SK-N-SH treated with all-trans-retinoic acid at 6 μM for 48 hours (cell line): ENCODE results near the gene DUSP6.

Experiments used
- ARNTL ChIP-seq: fragments of 450-650 bp; formaldehyde crosslinking; IDR thresholded peaks from 2 replicates; pipeline ENCODE4 v1.5.0; 2020; ENCODE audit warnings: low read depth, mild to moderate bottlenecking, moderate library complexity, borderline replicate concordance
- BACH2 ChIP-seq: fragments of 250-450 bp; sonication (Bioruptor Pico); IDR thresholded peaks from 2 replicates; pipeline ENCODE4 v1.9.0; 2021; ENCODE audit warnings: mild to moderate bottlenecking, borderline replicate concordance
- OSR1 ChIP-seq: fragments of 250-450 bp; sonication (Bioruptor Pico); IDR thresholded peaks from 2 replicates; pipeline ENCODE4 v1.8.0; 2022; ENCODE audit warnings: moderate library complexity, mild to moderate bottlenecking, inconsistent platforms
- PPARA ChIP-seq: fragments of 250-450 bp; sonication (Bioruptor Pico); IDR thresholded peaks from 2 replicates; pipeline ENCODE4 v1.5.0; 2020; ENCODE audit warnings: mild to moderate bottlenecking, borderline replicate concordance
- RARB ChIP-seq: fragments of 250-450 bp; sonication (Bioruptor Pico); IDR thresholded peaks from 2 replicates; pipeline ENCODE4 v1.8.0; 2021; ENCODE audit warnings: mild to moderate bottlenecking, moderate library complexity
- SNAI2 ChIP-seq: fragments of 250-450 bp; sonication (Bioruptor Pico); IDR thresholded peaks from 2 replicates; pipeline ENCODE4 v1.5.0; 2020; ENCODE audit warnings: mild to moderate bottlenecking, moderate library complexity
- TCF4 ChIP-seq: fragments of 250-450 bp; sonication (Bioruptor Pico); IDR thresholded peaks from 2 replicates; pipeline ENCODE4 v1.8.0; 2021; ENCODE audit warnings: mild to moderate bottlenecking, moderate library complexity, borderline replicate concordance
- ZFP3 ChIP-seq: fragments of 250-450 bp; sonication (Bioruptor Pico); IDR thresholded peaks from 2 replicates; pipeline ENCODE4 v1.5.0; 2020; ENCODE audit warnings: mild to moderate bottlenecking, moderate library complexity
- ZFP30 ChIP-seq: fragments of 450-650 bp; formaldehyde crosslinking; IDR thresholded peaks from 2 replicates; pipeline ENCODE4 v1.5.0; 2022; ENCODE audit warnings: mild to moderate bottlenecking, moderate library complexity
- ZNF70 ChIP-seq: fragments of 450-650 bp; formaldehyde crosslinking; IDR thresholded peaks from 2 replicates; pipeline ENCODE4 v1.5.0; 2020; ENCODE audit warnings: mild to moderate bottlenecking, moderate library complexity
- ZNF8 ChIP-seq: fragments of 450-650 bp; formaldehyde crosslinking; IDR thresholded peaks from 2 replicates; pipeline ENCODE4 v1.5.0; 2020; ENCODE audit warnings: mild to moderate bottlenecking, moderate library complexity
- TF ChIP-seq, protein P1 (sequence below): fragments of 250-450 bp; sonication (Bioruptor Pico); IDR thresholded peaks from 2 replicates; pipeline ENCODE4 v1.5.1; 2020; ENCODE audit warnings: low read depth, mild to moderate bottlenecking, moderate library complexity
- TF ChIP-seq, protein P2 (sequence below): fragments of 250-450 bp; sonication (Bioruptor Pico); IDR thresholded peaks from 2 replicates; pipeline ENCODE4 v1.5.1; 2021; ENCODE audit warnings: mild to moderate bottlenecking, moderate library complexity

DNA sequence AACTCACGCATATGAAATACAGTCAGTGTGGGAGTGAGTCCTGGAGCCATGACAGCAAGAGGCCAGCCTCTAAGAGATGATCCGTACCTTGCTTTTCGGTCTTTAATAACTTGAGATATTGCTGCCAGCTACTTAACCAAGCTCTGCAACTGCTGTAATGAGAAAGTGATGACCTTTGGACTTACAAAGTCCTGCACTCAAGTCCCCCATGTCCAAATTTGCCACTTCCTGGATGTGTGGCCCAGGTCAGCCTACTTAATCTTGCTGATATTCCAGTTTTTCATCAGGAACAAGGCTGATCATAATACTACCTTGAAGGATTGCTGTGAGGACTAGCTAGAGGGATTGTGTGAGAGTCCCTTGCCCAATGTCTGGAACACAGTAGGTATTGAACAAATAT, 33.8 kb upstream of the DUSP6 start:
- TF ChIP-seq RARB (no peak), BACH2 (CRISPR knock-in tag) (no peak), ZNF70 (CRISPR knock-in tag) (no peak), ZNF8 (CRISPR knock-in tag) (no peak), TCF4 (CRISPR knock-in tag) (no peak), ZFP3 (CRISPR knock-in tag) (no peak), OSR1 (CRISPR knock-in tag) (no peak), PPARA (CRISPR knock-in tag) (no peak), ARNTL (CRISPR knock-in tag) (no peak), SNAI2 (CRISPR knock-in tag) (no peak), ZFP30 (CRISPR knock-in tag) (no peak)
- TF ChIP-seq, protein P1, sequence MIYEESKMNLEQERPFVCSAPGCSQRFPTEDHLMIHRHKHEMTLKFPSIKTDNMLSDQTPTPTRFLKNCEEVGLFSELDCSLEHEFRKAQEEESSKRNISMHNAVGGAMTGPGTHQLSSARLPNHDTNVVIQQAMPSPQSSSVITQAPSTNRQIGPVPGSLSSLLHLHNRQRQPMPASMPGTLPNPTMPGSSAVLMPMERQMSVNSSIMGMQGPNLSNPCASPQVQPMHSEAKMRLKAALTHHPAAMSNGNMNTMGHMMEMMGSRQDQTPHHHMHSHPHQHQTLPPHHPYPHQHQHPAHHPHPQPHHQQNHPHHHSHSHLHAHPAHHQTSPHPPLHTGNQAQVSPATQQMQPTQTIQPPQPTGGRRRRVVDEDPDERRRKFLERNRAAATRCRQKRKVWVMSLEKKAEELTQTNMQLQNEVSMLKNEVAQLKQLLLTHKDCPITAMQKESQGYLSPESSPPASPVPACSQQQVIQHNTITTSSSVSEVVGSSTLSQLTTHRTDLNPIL (CRISPR knock-in tag) = no peak
- TF ChIP-seq, protein P2, sequence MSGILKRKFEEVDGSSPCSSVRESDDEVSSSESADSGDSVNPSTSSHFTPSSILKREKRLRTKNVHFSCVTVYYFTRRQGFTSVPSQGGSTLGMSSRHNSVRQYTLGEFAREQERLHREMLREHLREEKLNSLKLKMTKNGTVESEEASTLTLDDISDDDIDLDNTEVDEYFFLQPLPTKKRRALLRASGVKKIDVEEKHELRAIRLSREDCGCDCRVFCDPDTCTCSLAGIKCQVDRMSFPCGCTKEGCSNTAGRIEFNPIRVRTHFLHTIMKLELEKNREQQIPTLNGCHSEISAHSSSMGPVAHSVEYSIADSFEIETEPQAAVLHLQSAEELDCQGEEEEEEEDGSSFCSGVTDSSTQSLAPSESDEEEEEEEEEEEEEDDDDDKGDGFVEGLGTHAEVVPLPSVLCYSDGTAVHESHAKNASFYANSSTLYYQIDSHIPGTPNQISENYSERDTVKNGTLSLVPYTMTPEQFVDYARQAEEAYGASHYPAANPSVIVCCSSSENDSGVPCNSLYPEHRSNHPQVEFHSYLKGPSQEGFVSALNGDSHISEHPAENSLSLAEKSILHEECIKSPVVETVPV (CRISPR knock-in tag) = no peak
